Measurements from ENCODE around the gene FOXK1. TPM values are rescaled to one million over a fixed set of nuclear protein-coding genes. Genes with fewer than 3 reads are reported as not detected.

The FOXK1 gene
- total and polyA plus RNA-seq, 9 of the 15 experiments (the other 6 are each of a cell fraction or from before 2014, with no cell fraction given) = 0.32 to 45.5 (median 8.1) TPM

GRCh38 chr7:4642468-4643203 is 39.5 kb upstream of the FOXK1 start (continued):
- TF ChIP-seq REST (IDR thresholded peaks at IDR 0.05; ENCODE audit: borderline replicate concordance) = no peak
- TF ChIP-seq REST (CRISPR knock-in tag; IDR thresholded peaks at IDR 0.05; ENCODE audit: low read depth) = no peak
- no peak for TF ChIP-seq SNIP1 (IDR thresholded peaks at IDR 0.05; ENCODE audit: low read depth)
- no peak for TF ChIP-seq HEY1 (CRISPR knock-in tag; IDR thresholded peaks at IDR 0.05; ENCODE audit: borderline replicate concordance)
- TF ChIP-seq NFIX (CRISPR knock-in tag; IDR thresholded peaks at IDR 0.05; ENCODE audit: low read depth) = no peak
- 0 out of 2 replicates have a peak, but pooled peaks have one; percentile 58 for TF ChIP-seq ZNF584 (CRISPR knock-in tag; IDR thresholded peaks at IDR 0.05; ENCODE audit: low read depth)
- TF ChIP-seq ZNF57 (CRISPR knock-in tag; IDR thresholded peaks at IDR 0.05) = no peak
- no peak for TF ChIP-seq ZNF717 (CRISPR knock-in tag; IDR thresholded peaks at IDR 0.05)
- TF ChIP-seq PML (IDR thresholded peaks at IDR 0.05; ENCODE audit: low read length) = no peak
- no peak for TF ChIP-seq E2F6 (IDR thresholded peaks at IDR 0.05; ENCODE audit: borderline replicate concordance in 1 of 2, extremely low read depth in 1 of 2, insufficient read depth in 1 of 2, insufficient read length in 1 of 2, low read depth in 1 of 2, low read length in 1 of 2, poor library complexity in 1 of 2, severe bottlenecking in 1 of 2)
- no peak for TF ChIP-seq ZNF133 (CRISPR knock-in tag; IDR thresholded peaks at IDR 0.05)
- TF ChIP-seq CHD4 (IDR thresholded peaks at IDR 0.05; ENCODE audit: insufficient read depth, insufficient replicate concordance, low read depth, low read length, poor library complexity, severe bottlenecking) = no peak
- no peak for TF ChIP-seq CUX1 (CRISPR knock-in tag; IDR thresholded peaks at IDR 0.05)

Measured in K562 (cell line).